GM23248 (cell line): ENCODE measurements around the gene MICAL2. TPM values are rescaled to one million over a fixed set of nuclear protein-coding genes. Genes with fewer than 3 reads are reported as not detected.

ENCODE experiments used
- DNase-seq: peaks from one replicate; pipeline ENCODE4 v3.0.0-alpha.2; 2015
- H2AFZ ChIP-seq: fragments of 200-600 bp; sonication (generic); 2 replicates; pipeline ENCODE4 v1.6.1; 2016; ENCODE audit warnings: antibody characterized with exemption
- H3F3A ChIP-seq: fragments of 200-600 bp; sonication (generic); 2 replicates; pipeline ENCODE4 v1.6.1; 2016; ENCODE audit warnings: mild to moderate bottlenecking, antibody characterized with exemption, mixed run types; ENCODE audit not compliant: insufficient read depth
- H3K27ac ChIP-seq: fragments of 200-600 bp; sonication (generic); 2 replicates; pipeline ENCODE4 v1.5.1; 2016; ENCODE audit warnings: mild to moderate bottlenecking
- H3K27me3 ChIP-seq: fragments of 200-600 bp; sonication (generic); replicated peaks from 2 replicates; pipeline ENCODE4 v1.6.1; 2016; ENCODE audit warnings: mild to moderate bottlenecking; ENCODE audit not compliant: insufficient read depth
- H3K36me3 ChIP-seq: fragments of 200-600 bp; sonication (generic); 2 replicates; pipeline ENCODE4 v1.6.1; 2016; ENCODE audit warnings: low read depth, mild to moderate bottlenecking
- H3K4me1 ChIP-seq: fragments of 200-600 bp; sonication (generic); 2 replicates; pipeline ENCODE4 v1.6.1; 2016; ENCODE audit warnings: mild to moderate bottlenecking; ENCODE audit not compliant: insufficient read depth
- H3K4me2 ChIP-seq: fragments of 200-600 bp; sonication (generic); one replicate; pipeline ENCODE4 v1.6.1; 2016; ENCODE audit warnings: mild to moderate bottlenecking; ENCODE audit not compliant: unreplicated experiment
- H3K4me3 ChIP-seq: fragments of 200-600 bp; sonication (generic); 2 replicates; pipeline ENCODE4 v1.5.1; 2016; ENCODE audit warnings: mild to moderate bottlenecking
- H3K79me2 ChIP-seq: fragments of 200-600 bp; sonication (generic); 2 replicates; pipeline ENCODE4 v1.6.1; 2016; ENCODE audit warnings: mild to moderate bottlenecking; ENCODE audit not compliant: insufficient read depth
- H3K9ac ChIP-seq: fragments of 200-600 bp; sonication (generic); 2 replicates; pipeline ENCODE4 v1.6.1; 2016; ENCODE audit warnings: mild to moderate bottlenecking
- H3K9me2 ChIP-seq: fragments of 200-600 bp; sonication (generic); 2 replicates; pipeline ENCODE4 v1.6.1; 2016; ENCODE audit warnings: mixed run types, mild to moderate bottlenecking, moderate library complexity; ENCODE audit not compliant: insufficient read depth
- H3K9me3 ChIP-seq: fragments of 200-600 bp; sonication (generic); one replicate; pipeline ENCODE4 v1.6.1; 2017; ENCODE audit warnings: low read depth
- H4K20me1 ChIP-seq: fragments of 200-600 bp; sonication (generic); 2 replicates; pipeline ENCODE4 v1.6.0; 2016; ENCODE audit not compliant: insufficient read depth
- EZH2 ChIP-seq: fragments of 200-600 bp; sonication (generic); IDR thresholded peaks from 2 replicates; pipeline ENCODE4 v1.6.1; 2018; ENCODE audit warnings: antibody characterized with exemption, mild to moderate bottlenecking; ENCODE audit not compliant: insufficient read depth, poor library complexity, severe bottlenecking
- EZH2phosphoT487 ChIP-seq: fragments of 200-600 bp; sonication (generic); IDR thresholded peaks from 2 replicates; pipeline ENCODE4 v1.6.1; 2018; ENCODE audit warnings: antibody characterized with exemption, moderate library complexity, mild to moderate bottlenecking, low read depth; ENCODE audit not compliant: insufficient read depth
- WGBS, 2 experiments: methylation state at CpG; one replicate each; pipeline ENCODE4 v1.1.6; 2015 to 2017; ENCODE audit warnings: low lambda C conversion rate in 2 of 2, low coverage in 1 of 2; ENCODE audit errors: missing lambda C conversion rate in 2 of 2; 5-methylcytosine and 5-hydroxymethylcytosine counted together
- in situ Hi-C: fragments of 300-500 bp; cut with MboI; formaldehyde crosslinking; loops from 2 replicates; pipeline ENCODE4 v1.15.0; 2020
- polyA plus RNA-seq: library from polyadenylated mRNA; unstranded; fragments of >200 nt; fragmentation: Nextera tagmentation; extraction: Ambion mirVana; gene quantifications from 2 replicates; pipeline ENCODE4 v1.2.1, GENCODE V29; 2016
- total RNA-seq: library from RNA; depleted of rRNA; stranded (reverse); fragments of >200 nt; shearing (Covaris generic); gene quantifications from 2 replicates; pipeline ENCODE4 v1.2.3, GENCODE V29; 2014

The MICAL2 gene
- total and polyA plus RNA-seq, 2 experiments from 2014 or later = 83.3 to 158 TPM

GRCh38 chr11:12177739-12178338 lies 67.4 kb downstream of the MICAL2 start:
- TF ChIP-seq EZH2 (no peak), EZH2phosphoT487 (no peak)
- H3K27ac ChIP-seq = peak overlapping the region; percentile 96
- no peak for DNase-seq
- H3K4me1 ChIP-seq = peaks cover 67% of the 10 kb centered on the region
- no peaks in the 10 kb centered on the region for H3K27me3 ChIP-seq
- no peak overlapping the region for H3K4me3 ChIP-seq
- no peaks in the 10 kb centered on the region for H3K36me3 ChIP-seq
- H3K4me2 ChIP-seq = no peak overlapping the region
- no peaks in the 10 kb centered on the region for H4K20me1 ChIP-seq
- H3K9me3 ChIP-seq = no peaks in the 10 kb centered on the region
- no peak overlapping the region for H2AFZ ChIP-seq
- peaks cover 70% of the 10 kb centered on the region for H3F3A ChIP-seq
- no peaks in the 10 kb centered on the region for H3K9me2 ChIP-seq
- H3K9ac ChIP-seq = peak overlapping the region; percentile 24
- in situ Hi-C loops = no loop called here
- WGBS, 2 experiments = 66% methylated on average over 3 of the region's 3 CpGs
- peaks cover 77% of the 10 kb centered on the region for H3K79me2 ChIP-seq

- Histone ChIP-seq H3K4me3 (no peak overlapping the region), H3K9me3 (no peaks in the 10 kb centered on the region), H3K4me1 (peaks cover 70% of the 10 kb centered on the region), H3K9ac (no peak overlapping the region), H3F3A (peaks cover 68% of the 10 kb centered on the region), H3K4me2 (no peak overlapping the region), H4K20me1 (no peaks in the 10 kb centered on the region), H3K27ac (no peak overlapping the region), H3K36me3 (no peaks in the 10 kb centered on the region), H3K79me2 (peaks cover 70% of the 10 kb centered on the region), H3K27me3 (no peaks in the 10 kb centered on the region), H2AFZ (no peak overlapping the region), H3K9me2 (no peaks in the 10 kb centered on the region)
- TF ChIP-seq EZH2 (no peak), EZH2phosphoT487 (no peak)
- no peak for DNase-seq
- WGBS, 2 experiments = 91 to 97% methylated on average over 5 of the region's 5 CpGs
- in situ Hi-C loops = no loop called here
Measured at GRCh38 chr11:12179019-12179418, 68.6 kb downstream of the MICAL2 start.

GRCh38 chr11:12179531-12179930 lies 69.1 kb downstream of the MICAL2 start:
- Histone ChIP-seq H3K9ac (no peak overlapping the region), H3K4me3 (no peak overlapping the region), H3K36me3 (no peaks in the 10 kb centered on the region), H3F3A (peaks cover 70% of the 10 kb centered on the region), H3K9me3 (no peaks in the 10 kb centered on the region), H3K27me3 (no peaks in the 10 kb centered on the region), H3K4me2 (no peak overlapping the region), H2AFZ (no peak overlapping the region), H3K9me2 (no peaks in the 10 kb centered on the region), H3K4me1 (peaks cover 71% of the 10 kb centered on the region), H3K79me2 (peaks cover 68% of the 10 kb centered on the region), H4K20me1 (no peaks in the 10 kb centered on the region), H3K27ac (no peak overlapping the region)
- TF ChIP-seq EZH2 (no peak), EZH2phosphoT487 (no peak)
- WGBS, 2 experiments = 61 to 63% methylated on average over 4 of the region's 4 CpGs
- DNase-seq = no peak
- in situ Hi-C loops = no loop called here

- Histone ChIP-seq H3K4me1 (peaks cover 64% of the 10 kb centered on the region), H2AFZ (no peak overlapping the region), H3K27ac (peak overlapping the region; percentile 96), H3K4me3 (no peak overlapping the region), H3K4me2 (no peak overlapping the region), H3K36me3 (no peaks in the 10 kb centered on the region), H3K79me2 (peaks cover 65% of the 10 kb centered on the region), H3K9me2 (no peaks in the 10 kb centered on the region), H3K27me3 (no peaks in the 10 kb centered on the region), H3K9ac (no peak overlapping the region; the same call in 1 of the 2 replicates), H3F3A (peaks cover 66% of the 10 kb centered on the region), H3K9me3 (no peaks in the 10 kb centered on the region), H4K20me1 (no peaks in the 10 kb centered on the region)
- no peak for DNase-seq
- in situ Hi-C loops = no loop called here
- 92 to 93% methylated on average over 8 of the region's 8 CpGs for WGBS, 2 experiments
- TF ChIP-seq EZH2phosphoT487 = no peak
Measured at GRCh38 chr11:12180257-12181205, 70.1 kb downstream of the MICAL2 start.
